Neural cell (in vitro differentiated cells): ENCODE measurements around the gene RASSF9. TPM values are rescaled to one million over a fixed set of nuclear protein-coding genes. Genes with fewer than 3 reads are reported as not detected.

Experiments used
- H2AFZ ChIP-seq: fragments of 200-600, 300-800 bp; sonication (generic), shearing (Covaris generic); 2 replicates; pipeline ENCODE4 v1.6.0; 2014; ENCODE audit warnings: low read depth, mild to moderate bottlenecking, antibody characterized with exemption, low read length, moderate library complexity
- H3F3A ChIP-seq: fragments of 200-600 bp; shearing (Covaris generic); 2 replicates; pipeline ENCODE4 v1.6.1; 2016; ENCODE audit warnings: mild to moderate bottlenecking, moderate library complexity, mixed read lengths, antibody characterized with exemption, low read length; ENCODE audit not compliant: insufficient read depth, poor library complexity, severe bottlenecking
- H3K27ac ChIP-seq: fragments of 200-600, 300-800 bp; sonication (generic), shearing (Covaris generic); 2 replicates; pipeline ENCODE4 v1.5.1; 2014; ENCODE audit warnings: mild to moderate bottlenecking, low read length, moderate library complexity
- H3K27me3 ChIP-seq: fragments of 300-800, 200-600 bp; sonication (generic), shearing (Covaris generic); 2 replicates; pipeline ENCODE4 v1.6.0; 2014; ENCODE audit warnings: mild to moderate bottlenecking, low read depth, low read length, moderate library complexity; ENCODE audit not compliant: insufficient read depth
- H3K36me3 ChIP-seq: fragments of 300-800, 200-600 bp; sonication (generic), shearing (Covaris generic); 2 replicates; pipeline ENCODE4 v1.5.1; 2014; ENCODE audit warnings: mild to moderate bottlenecking, antibody characterized with exemption, low read length, moderate library complexity; ENCODE audit not compliant: insufficient read depth
- H3K4me2 ChIP-seq: fragments of 300-800, 200-600 bp; sonication (generic), shearing (Covaris generic); 2 replicates; pipeline ENCODE4 v1.6.0; 2014; ENCODE audit warnings: mild to moderate bottlenecking, low read length
- H3K4me3 ChIP-seq: fragments of 300-800, 200-600 bp; sonication (generic), shearing (Covaris generic); 2 replicates; pipeline ENCODE4 v1.5.1; 2014; ENCODE audit warnings: mild to moderate bottlenecking, low read length, moderate library complexity
- H3K79me2 ChIP-seq: fragments of 200-600 bp; shearing (Covaris generic); replicated peaks from 2 replicates; pipeline ENCODE4 v1.6.0; 2014; ENCODE audit warnings: mild to moderate bottlenecking, low read length, moderate library complexity; ENCODE audit not compliant: insufficient read depth
- H3K9ac ChIP-seq: fragments of 300-800, 200-600 bp; sonication (generic), shearing (Covaris generic); 2 replicates; pipeline ENCODE4 v1.6.1; 2016; ENCODE audit warnings: mild to moderate bottlenecking, low read length, mixed read lengths
- H3K9me2 ChIP-seq: fragments of 200-600 bp; shearing (Covaris generic); 2 replicates; pipeline ENCODE4 v1.6.1; 2016; ENCODE audit warnings: mild to moderate bottlenecking, low read length, mixed read lengths; ENCODE audit not compliant: insufficient read depth
- H3K9me3 ChIP-seq: fragments of 200-600, 300-800 bp; sonication (generic), shearing (Covaris generic); 2 replicates; pipeline ENCODE4 v1.6.1; 2016; ENCODE audit warnings: mild to moderate bottlenecking, mixed run types, low read length, moderate library complexity, mixed read lengths
- H4K20me1 ChIP-seq: fragments of 200-600 bp; shearing (Covaris generic); 2 replicates; pipeline ENCODE4 v1.6.1; 2016; ENCODE audit warnings: mild to moderate bottlenecking, mixed run types; ENCODE audit not compliant: insufficient read depth
- CTCF ChIP-seq: fragments of 450-650 bp; IDR thresholded peaks from 2 replicates; pipeline ENCODE4 v1.5.1; 2014; ENCODE audit warnings: antibody characterized with exemption, mild to moderate bottlenecking, moderate library complexity; ENCODE audit not compliant: poor library complexity, severe bottlenecking
- EP300 ChIP-seq: fragments of 450-650 bp; conservative IDR thresholded peaks from 2 replicates; pipeline ENCODE4 v1.6.1; 2014; ENCODE audit warnings: antibody characterized with exemption, mild to moderate bottlenecking, moderate library complexity; ENCODE audit not compliant: poor library complexity, severe bottlenecking
- EZH2 ChIP-seq: fragments of 200-600, 300-800 bp; shearing (Covaris generic), sonication (generic); IDR thresholded peaks from 2 replicates; pipeline ENCODE4 v1.6.1; 2014; ENCODE audit warnings: antibody characterized with exemption, low read length, borderline replicate concordance, mild to moderate bottlenecking; ENCODE audit not compliant: insufficient read depth, poor library complexity, severe bottlenecking
- MXI1 ChIP-seq: fragments of 450-650 bp; conservative IDR thresholded peaks from 2 replicates; pipeline ENCODE4 v1.6.1; 2014; ENCODE audit warnings: antibody characterized with exemption, mild to moderate bottlenecking; ENCODE audit not compliant: poor library complexity, severe bottlenecking
- POLR2AphosphoS5 ChIP-seq: IDR thresholded peaks from 2 replicates; pipeline ENCODE4 v1.6.1; 2012
- RAD21 ChIP-seq: fragments of 450-650 bp; conservative IDR thresholded peaks from 2 replicates; pipeline ENCODE4 v1.6.1; 2014; ENCODE audit warnings: antibody characterized with exemption, mild to moderate bottlenecking, moderate library complexity
- REST ChIP-seq: IDR thresholded peaks from 2 replicates; pipeline ENCODE4 v1.6.1; 2012; ENCODE audit warnings: borderline replicate concordance
- SMC3 ChIP-seq: fragments of 450-650 bp; conservative IDR thresholded peaks from 2 replicates; pipeline ENCODE4 v1.6.1; 2014; ENCODE audit warnings: antibody characterized with exemption, mild to moderate bottlenecking, moderate library complexity; ENCODE audit not compliant: poor library complexity
- TAF1 ChIP-seq: IDR thresholded peaks from 2 replicates; pipeline ENCODE4 v1.6.1; 2012; ENCODE audit warnings: low read depth
- polyA plus RNA-seq: library from polyadenylated mRNA; depleted of rRNA; stranded (reverse); fragments of >200 nt; gene quantifications from 2 replicates; pipeline ENCODE4 v1.2.3, GENCODE V29; 2014

Gene RASSF9
- polyA plus RNA-seq, 1 donor from 2014 or later = 0.04 TPM

- no peaks in the 10 kb centered on the region for H3K36me3 ChIP-seq
- H4K20me1 ChIP-seq = no peaks in the 10 kb centered on the region
- no peaks in the 10 kb centered on the region for H3K79me2 ChIP-seq
- no peak overlapping the region for H3K4me2 ChIP-seq
- no peak overlapping the region for H3K27ac ChIP-seq
- no peak overlapping the region for H3K9ac ChIP-seq
- no peaks in the 10 kb centered on the region for H3K9me3 ChIP-seq
- H3K4me3 ChIP-seq = no peak overlapping the region
- TF ChIP-seq REST (no peak), RAD21 (no peak), POLR2AphosphoS5 (no peak), CTCF (no peak), TAF1 (no peak), SMC3 (no peak), MXI1 (no peak), EP300 (no peak), EZH2 (no peak)
- no peak overlapping the region for H2AFZ ChIP-seq
- no peaks in the 10 kb centered on the region for H3K9me2 ChIP-seq
- no peaks in the 10 kb centered on the region for H3K27me3 ChIP-seq
- H3F3A ChIP-seq = no peaks in the 10 kb centered on the region
Observed at GRCh38 chr12:85809500-85809899, 26.7 kb downstream of the RASSF9 start.

GRCh38 chr12:85807730-85808129, 28.5 kb downstream of the RASSF9 start:
- Histone ChIP-seq H3K9me3 (no peaks in the 10 kb centered on the region), H3K9ac (no peak overlapping the region), H3K79me2 (no peaks in the 10 kb centered on the region), H4K20me1 (no peaks in the 10 kb centered on the region), H3K27me3 (no peaks in the 10 kb centered on the region), H3K36me3 (no peaks in the 10 kb centered on the region), H3K4me3 (no peak overlapping the region), H3F3A (no peaks in the 10 kb centered on the region), H3K4me2 (no peak overlapping the region), H2AFZ (no peak overlapping the region), H3K9me2 (no peaks in the 10 kb centered on the region), H3K27ac (no peak overlapping the region)
- TF ChIP-seq TAF1 = no peak
- TF ChIP-seq SMC3 = no peak
- TF ChIP-seq RAD21 = no peak
- TF ChIP-seq REST = no peak
- no peak for TF ChIP-seq CTCF
- TF ChIP-seq MXI1 = no peak
- no peak for TF ChIP-seq POLR2AphosphoS5
- TF ChIP-seq EZH2 = no peak
- TF ChIP-seq EP300 = no peak
